PFSK-1 (cell line): ENCODE results near the gene HNRNPC.

Experiments used
- FOXP2 ChIP-seq: optimal IDR thresholded peaks from 2 replicates; pipeline ENCODE3; 2011; ENCODE audit warnings: borderline replicate concordance, control low read depth, inconsistent platforms; ENCODE audit not compliant: insufficient read depth; ENCODE audit errors: extremely low read length, extremely low read depth
- POLR2AphosphoS5 ChIP-seq: IDR thresholded peaks from 2 replicates; pipeline ENCODE4 v1.6.1; 2012; ENCODE audit warnings: low read depth, mild to moderate bottlenecking, control low read depth, low read length, moderate library complexity
- SIN3A ChIP-seq: IDR thresholded peaks from 2 replicates; pipeline ENCODE4 v1.6.1; 2012; ENCODE audit warnings: mild to moderate bottlenecking, low read length, moderate library complexity, borderline replicate concordance; ENCODE audit not compliant: insufficient read depth
- TAF1 ChIP-seq: IDR thresholded peaks from 2 replicates; pipeline ENCODE4 v1.6.1; 2012; ENCODE audit warnings: low read length, control low read depth, borderline replicate concordance; ENCODE audit not compliant: insufficient read depth
- TF ChIP-seq, protein P1 (sequence below), 2 experiments: IDR thresholded peaks; 2 replicates each; pipeline versions ENCODE4 v1.6.1 to v1.8.0; 2011 to 2012; ENCODE audit warnings: low read depth in 2 of 2, low read length in 2 of 2, control low read depth in 1 of 2, inconsistent platforms in 1 of 2, mild to moderate bottlenecking in 1 of 2, moderate library complexity in 1 of 2; ENCODE audit not compliant: insufficient read depth in 1 of 2

DNA sequence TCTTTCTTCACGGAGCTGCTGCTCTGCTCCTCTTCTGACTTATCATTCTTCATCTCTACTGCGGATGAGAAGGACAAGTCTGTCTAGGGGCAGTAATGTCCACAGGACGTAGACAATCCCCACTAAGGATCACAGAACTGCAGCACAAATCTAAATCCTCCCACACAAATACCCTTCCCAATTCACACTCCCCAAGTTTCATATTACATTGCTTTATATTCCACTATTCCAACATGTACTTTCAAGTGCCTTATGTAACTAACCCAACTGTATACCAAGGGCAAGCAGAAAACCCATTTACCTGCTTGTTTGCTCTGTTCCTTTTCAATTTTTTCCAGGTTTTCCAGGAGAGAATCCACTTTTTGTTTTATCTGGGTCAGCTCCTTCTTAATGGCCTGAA is 57.7 kb downstream of the HNRNPC start:
- no peak for TF ChIP-seq TAF1
- no peak for TF ChIP-seq SIN3A
- no peak for TF ChIP-seq POLR2AphosphoS5
- TF ChIP-seq, protein P1, sequence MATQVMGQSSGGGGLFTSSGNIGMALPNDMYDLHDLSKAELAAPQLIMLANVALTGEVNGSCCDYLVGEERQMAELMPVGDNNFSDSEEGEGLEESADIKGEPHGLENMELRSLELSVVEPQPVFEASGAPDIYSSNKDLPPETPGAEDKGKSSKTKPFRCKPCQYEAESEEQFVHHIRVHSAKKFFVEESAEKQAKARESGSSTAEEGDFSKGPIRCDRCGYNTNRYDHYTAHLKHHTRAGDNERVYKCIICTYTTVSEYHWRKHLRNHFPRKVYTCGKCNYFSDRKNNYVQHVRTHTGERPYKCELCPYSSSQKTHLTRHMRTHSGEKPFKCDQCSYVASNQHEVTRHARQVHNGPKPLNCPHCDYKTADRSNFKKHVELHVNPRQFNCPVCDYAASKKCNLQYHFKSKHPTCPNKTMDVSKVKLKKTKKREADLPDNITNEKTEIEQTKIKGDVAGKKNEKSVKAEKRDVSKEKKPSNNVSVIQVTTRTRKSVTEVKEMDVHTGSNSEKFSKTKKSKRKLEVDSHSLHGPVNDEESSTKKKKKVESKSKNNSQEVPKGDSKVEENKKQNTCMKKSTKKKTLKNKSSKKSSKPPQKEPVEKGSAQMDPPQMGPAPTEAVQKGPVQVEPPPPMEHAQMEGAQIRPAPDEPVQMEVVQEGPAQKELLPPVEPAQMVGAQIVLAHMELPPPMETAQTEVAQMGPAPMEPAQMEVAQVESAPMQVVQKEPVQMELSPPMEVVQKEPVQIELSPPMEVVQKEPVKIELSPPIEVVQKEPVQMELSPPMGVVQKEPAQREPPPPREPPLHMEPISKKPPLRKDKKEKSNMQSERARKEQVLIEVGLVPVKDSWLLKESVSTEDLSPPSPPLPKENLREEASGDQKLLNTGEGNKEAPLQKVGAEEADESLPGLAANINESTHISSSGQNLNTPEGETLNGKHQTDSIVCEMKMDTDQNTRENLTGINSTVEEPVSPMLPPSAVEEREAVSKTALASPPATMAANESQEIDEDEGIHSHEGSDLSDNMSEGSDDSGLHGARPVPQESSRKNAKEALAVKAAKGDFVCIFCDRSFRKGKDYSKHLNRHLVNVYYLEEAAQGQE (IDR thresholded peaks at IDR 0.05; ENCODE audit: insufficient read depth in 1 of 2, low read depth in 2 of 2, low read length in 2 of 2), result no peak
- TF ChIP-seq FOXP2, result no peak
